Activated effector memory CD4-positive, alpha-beta T cell treated with Interleukin-2 at 50 U/mL for 16 hours (primary cell): ENCODE measurements around the gene RFPL1.
"Not testable (repeated sequence)": the region's sequence is repeated elsewhere in the genome, so short reads cannot be mapped to it uniquely, and the experiment has no call there.

Experiments used
- DNase-seq: peaks from one replicate; pipeline ENCODE4 v3.0.0-alpha.2; 2020

The RFPL1 gene

DNA sequence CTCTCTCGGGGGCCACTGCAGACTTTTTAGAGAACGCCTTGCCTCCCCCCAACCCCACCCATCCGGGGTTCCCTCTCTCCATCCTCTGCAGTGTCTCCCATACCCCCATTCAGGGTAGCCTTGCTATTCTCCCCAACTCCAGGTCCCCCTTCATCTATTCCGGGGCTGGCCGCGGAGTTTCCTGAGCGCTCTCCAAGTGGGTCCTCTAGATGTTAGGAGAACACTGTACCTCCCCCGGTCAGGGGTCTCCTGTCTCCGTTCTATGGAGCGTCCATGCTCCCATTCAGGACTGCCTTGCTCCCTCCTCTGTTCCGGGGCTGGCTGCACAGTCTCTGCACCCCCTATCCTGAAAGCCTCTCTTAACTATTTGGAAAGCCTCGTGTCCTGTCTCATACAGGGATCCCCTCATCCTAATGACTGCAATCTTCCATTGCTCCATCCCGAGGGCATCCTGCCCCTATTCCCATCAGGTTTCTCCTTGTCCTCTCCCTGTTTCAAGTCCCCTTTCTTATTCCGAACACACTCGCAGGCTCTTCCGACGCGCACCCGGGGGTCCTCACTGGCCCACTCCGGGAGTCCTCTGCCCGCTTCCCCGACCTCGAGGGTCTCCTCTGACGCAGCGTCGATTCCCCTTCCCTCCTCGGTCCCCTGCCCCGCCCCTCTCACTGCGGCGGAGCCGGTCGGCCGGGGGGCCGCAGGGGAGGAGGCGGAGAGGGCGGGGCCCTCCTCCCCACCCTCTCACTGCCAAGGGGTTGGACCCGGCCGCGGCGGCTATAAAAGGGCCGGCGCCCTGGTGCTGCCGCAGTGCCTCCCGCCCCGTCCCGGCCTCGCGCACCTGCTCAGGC is 41.3 kb downstream of the RFPL1 start, which contains the start of gene NEFH:
TSS of gene NEFH (plus strand) at position 802 of the 845 bp plus-strand sequence. CDS start 45 bp downstream, outside the sequence.
- no peak for DNase-seq

DNA sequence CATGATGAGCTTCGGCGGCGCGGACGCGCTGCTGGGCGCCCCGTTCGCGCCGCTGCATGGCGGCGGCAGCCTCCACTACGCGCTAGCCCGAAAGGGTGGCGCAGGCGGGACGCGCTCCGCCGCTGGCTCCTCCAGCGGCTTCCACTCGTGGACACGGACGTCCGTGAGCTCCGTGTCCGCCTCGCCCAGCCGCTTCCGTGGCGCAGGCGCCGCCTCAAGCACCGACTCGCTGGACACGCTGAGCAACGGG is 41.8 kb downstream of the RFPL1 start:
- DNase-seq = no peak

DNA sequence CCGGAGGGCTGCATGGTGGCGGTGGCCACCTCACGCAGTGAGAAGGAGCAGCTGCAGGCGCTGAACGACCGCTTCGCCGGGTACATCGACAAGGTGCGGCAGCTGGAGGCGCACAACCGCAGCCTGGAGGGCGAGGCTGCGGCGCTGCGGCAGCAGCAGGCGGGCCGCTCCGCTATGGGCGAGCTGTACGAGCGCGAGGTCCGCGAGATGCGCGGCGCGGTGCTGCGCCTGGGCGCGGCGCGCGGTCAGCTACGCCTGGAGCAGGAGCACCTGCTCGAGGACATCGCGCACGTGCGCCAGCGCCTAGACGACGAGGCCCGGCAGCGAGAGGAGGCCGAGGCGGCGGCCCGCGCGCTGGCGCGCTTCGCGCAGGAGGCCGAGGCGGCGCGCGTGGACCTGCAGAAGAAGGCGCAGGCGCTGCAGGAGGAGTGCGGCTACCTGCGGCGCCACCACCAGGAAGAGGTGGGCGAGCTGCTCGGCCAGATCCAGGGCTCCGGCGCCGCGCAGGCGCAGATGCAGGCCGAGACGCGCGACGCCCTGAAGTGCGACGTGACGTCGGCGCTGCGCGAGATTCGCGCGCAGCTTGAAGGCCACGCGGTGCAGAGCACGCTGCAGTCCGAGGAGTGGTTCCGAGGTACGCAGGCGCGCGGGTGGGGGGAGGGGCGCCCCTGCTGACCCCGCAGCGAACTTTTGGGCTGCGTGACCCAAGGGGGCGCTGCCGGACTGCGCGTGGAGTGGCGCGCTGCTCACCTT is 42.3 kb downstream of the RFPL1 start:
- peak; percentile 5 for DNase-seq

DNA sequence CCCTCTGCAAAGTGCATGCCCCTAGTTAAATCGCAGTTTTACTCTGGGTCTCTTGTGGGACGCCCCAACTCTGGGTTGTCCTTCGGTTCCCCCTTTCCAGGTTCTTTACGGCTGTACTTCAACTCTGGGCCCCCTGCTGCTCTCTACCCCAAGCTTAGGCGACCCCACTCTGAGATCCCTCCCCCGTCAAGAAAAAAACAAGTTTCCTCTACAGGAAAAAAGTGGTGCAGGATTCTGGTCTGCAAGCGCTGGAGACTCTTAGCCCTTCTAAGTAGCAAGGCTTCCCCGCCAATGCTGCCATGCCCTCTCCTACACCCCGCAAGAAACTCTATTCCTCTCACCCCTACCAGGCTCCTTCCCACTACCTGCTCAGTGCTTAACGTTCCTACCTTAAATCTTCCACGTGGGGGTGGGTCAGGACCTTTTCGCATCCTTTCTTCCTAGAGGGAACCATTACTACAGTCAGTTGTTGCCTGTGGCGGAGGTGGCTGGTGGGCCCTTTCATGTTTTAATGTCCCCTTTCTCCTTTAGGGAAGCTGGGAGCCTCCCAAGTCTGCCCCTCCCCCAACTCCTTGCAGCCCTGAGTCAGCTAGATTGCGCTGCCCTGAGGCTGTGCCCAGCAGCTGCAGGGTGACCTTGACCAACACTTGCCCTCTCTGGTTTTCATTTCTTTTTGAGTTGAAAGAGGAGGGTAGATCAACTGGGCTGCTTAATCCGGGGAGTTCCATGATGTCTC is 43.0 kb downstream of the RFPL1 start:
- DNase-seq = no peak

DNA sequence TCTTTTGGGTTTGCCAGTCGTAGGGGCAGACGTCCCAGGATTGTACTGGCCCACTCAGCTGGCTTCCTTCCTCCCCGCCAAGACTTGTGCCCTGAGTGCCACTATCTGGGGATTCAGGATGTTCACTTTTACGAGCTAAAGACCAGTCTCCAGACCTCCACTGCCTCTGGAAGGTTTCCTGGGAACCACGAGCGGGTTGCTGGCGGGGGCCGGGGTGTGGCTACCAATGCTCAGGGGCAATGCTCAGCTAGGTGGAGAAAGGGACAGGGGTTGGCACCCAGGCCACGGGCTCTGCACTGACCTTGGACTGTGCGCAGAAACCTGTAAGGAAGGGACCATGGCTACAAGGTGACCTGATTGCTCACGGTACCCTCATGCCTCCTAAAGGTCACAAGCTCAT is 43.9 kb downstream of the RFPL1 start:
- DNase-seq = no peak

DNA sequence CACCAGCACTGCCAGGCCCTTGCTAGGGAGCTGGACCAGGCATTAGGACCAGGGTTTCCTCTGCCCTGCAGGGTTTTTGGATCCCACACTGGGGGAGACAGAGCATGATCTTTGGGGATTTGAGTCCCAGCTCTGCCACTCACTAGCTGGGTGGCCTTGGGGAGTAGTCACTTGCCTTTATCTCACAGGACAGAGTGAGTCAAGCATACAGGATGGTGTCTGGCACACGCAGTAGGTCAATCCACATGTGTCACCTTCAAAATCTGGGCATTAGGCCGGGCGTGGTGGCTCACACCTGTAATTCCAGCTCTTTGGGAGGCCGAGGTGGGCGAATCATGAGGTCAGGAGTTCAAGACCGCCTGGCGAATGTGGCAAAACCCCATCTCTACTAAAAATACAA is 44.3 kb downstream of the RFPL1 start:
- no peak for DNase-seq

DNA sequence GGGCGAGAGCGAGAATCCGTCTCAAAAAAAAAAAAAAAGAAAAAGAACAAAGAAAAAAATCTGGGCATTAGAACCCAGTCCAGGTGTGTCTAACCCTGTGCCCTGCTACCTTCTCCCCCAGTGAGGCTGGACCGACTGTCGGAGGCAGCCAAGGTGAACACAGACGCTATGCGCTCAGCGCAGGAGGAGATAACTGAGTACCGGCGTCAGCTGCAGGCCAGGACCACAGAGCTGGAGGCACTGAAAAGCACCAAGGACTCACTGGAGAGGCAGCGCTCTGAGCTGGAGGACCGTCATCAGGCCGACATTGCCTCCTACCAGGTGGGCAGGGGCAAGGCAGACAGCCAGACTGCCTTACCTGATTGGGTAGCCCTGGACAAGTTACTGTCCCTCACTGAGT is 44.9 kb downstream of the RFPL1 start:
- no peak for DNase-seq

DNA sequence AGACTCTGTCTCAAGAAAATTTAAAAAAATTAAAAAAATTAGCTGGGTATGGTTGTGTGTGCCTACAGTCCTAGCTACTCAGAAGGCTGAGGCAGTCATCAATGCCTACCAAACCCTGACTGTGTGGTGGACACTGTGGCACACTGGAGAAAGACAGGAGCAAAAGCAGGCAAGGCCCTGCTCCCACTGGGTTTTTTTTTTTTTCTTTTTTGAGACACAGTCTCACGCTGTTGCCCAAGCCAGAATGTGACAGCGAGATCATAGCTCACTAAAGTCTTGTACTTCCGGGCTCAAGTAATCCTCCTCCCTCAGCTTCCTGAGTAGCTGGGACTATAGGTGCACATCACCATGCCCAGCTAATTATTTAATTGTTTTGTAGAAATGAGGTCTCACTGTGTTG is 46.3 kb downstream of the RFPL1 start:
- no peak for DNase-seq

DNA sequence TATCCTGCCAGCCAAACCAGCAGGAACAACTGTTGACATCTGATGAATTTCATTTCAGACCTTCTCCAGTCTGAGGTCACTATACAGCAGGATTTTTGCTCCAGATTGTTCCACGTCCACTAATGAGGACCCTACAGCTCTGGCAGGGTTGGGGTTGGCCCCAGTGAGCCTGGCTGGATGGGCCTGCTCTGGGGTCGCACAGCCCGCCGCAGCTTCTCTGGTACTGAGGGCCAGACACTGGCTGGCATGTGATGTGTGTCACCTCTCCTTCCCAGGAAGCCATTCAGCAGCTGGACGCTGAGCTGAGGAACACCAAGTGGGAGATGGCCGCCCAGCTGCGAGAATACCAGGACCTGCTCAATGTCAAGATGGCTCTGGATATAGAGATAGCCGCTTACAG is 47.1 kb downstream of the RFPL1 start:
- no peak for DNase-seq

DNA sequence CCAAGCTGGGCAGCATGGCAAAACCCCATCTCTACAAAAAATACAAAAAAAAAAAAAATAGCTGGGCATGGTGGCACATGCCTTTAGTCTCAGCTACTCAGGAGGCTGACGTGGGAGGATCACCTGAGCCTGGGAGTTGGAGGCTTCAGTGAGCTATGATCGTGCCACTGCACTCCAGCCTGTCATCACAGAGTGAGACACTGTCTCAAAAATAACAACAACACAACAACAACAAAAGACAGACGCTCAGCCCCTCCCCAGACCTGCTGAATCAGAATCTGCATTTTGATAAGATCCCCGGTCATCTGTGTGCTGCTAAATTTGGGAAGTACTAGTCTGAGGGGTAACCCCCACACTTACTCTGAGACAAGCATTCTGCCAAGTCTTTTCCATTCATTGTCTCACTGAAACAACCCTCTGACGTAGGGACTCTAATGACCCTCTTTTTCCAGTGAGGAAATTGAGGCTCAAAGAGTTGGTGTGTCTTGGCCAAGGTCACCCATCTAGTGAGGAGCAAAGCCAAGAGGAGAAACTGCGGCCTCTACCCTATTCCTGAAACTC is 49.1 kb downstream of the RFPL1 start:
- DNase-seq = no peak

DNA sequence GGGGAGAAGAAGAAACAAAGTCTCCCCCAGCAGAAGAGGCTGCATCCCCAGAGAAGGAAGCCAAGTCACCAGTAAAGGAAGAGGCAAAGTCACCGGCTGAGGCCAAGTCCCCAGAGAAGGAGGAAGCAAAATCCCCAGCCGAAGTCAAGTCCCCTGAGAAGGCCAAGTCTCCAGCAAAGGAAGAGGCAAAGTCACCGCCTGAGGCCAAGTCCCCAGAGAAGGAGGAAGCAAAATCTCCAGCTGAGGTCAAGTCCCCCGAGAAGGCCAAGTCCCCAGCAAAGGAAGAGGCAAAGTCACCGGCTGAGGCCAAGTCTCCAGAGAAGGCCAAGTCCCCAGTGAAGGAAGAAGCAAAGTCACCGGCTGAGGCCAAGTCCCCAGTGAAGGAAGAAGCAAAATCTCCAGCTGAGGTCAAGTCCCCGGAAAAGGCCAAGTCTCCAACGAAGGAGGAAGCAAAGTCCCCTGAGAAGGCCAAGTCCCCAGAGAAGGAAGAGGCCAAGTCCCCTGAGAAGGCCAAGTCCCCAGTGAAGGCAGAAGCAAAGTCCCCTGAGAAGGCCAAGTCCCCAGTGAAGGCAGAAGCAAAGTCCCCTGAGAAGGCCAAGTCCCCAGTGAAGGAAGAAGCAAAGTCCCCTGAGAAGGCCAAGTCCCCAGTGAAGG is 50.9 kb downstream of the RFPL1 start:
- DNase-seq = not testable (repeated sequence)

DNA sequence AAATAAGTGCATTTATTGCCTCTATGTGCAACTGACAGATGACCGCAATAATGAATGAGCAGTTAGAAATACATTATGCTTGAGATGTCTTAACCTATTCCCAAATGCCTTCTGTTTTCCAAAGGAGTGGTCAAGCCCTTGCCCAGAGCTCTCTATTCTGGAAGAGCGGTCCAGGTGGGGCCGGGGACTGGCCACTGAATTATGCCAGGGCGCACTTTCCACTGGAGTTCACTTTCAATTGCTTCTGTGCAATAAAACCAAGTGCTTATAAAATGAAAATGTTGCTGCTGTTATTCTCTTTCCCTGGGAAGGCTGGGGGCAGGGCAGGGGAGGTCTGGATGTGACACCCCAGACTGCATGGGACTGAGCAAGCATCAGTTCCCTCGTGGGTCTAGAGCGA is 52.6 kb downstream of the RFPL1 start:
- DNase-seq = no peak
